DMS53 (cell line): ENCODE results near the gene HOGA1.
"Not testable (repeated sequence)": the region's sequence is repeated elsewhere in the genome, so short reads cannot be mapped to it uniquely, and the experiment has no call there.

ENCODE experiments used
- DNase-seq: peaks from one replicate; lab custom pipeline; 2025; lab: John Stamatoyannopoulos, UW

HOGA1 gene

DNA sequence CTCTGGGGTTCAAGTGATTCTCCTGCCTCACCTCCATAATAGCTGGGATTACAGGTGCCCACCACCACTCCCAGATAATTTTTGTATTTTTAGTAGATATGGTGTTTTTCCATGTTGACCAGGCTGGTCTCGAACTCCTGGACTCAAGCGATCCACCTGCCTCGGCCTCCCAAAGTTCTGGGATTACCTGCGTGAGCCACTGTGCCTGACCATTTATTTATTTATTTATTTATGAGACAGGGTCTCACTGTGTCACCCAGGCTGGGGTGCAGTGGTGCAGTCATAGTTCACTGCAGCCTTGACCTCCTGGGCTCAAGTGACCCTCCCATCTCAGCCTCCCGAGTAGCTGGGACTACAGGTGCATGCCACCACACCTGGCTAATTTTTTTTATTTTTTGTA lies 29.9 kb upstream of the HOGA1 start:
- DNase-seq, result not testable (repeated sequence)

DNA sequence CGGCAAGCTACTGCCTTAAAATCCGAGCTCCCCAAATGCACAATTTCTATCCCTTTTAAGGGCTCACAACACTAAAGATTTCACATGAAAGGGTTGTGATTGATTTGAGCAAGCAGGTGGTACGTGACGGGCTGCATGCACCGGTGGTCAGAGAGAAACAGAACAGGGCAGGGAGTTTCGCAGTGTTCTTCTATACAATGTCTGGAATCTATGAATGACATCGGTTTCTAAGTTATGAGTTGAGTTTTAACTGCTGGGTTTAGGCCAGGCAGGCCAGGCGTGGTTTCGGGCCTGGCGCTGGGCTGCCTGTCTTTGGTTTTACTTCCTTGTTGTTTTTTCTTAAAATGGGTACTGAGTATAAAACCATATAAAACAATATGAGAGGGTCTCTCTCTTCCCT lies 28.6 kb upstream of the HOGA1 start:
- not testable (repeated sequence) for DNase-seq

DNA sequence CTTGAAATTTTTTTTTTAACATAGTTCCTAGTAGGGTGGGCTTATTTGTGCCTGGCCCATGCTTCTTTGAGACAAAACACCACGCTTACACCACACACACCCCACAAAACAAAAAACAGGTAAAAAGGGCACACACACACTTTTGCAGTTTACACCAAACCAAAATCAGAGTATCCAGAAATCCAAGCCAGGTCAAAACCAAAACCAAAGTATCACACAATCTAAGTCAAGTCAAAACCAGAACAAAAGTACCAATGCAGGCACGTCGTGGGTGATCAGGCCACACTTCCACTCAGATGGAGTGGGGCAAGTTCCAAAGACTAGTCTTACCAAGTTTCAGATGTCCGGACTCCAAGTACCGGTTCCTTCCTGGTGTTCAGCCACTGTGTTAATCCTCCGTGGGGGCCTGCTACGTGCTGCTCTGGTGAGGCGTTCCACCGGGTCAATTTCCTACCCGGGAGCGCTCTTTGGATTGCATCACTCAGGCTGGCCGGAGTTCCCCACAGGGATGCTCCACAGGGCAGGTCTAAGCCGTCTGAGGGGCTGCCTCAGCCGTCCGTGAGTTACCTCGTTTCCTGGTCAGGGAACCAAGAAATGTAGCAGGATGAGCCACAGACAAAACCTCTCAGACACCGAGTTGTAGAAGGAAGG lies 23.3 kb upstream of the HOGA1 start:
- not testable (repeated sequence) for DNase-seq

DNA sequence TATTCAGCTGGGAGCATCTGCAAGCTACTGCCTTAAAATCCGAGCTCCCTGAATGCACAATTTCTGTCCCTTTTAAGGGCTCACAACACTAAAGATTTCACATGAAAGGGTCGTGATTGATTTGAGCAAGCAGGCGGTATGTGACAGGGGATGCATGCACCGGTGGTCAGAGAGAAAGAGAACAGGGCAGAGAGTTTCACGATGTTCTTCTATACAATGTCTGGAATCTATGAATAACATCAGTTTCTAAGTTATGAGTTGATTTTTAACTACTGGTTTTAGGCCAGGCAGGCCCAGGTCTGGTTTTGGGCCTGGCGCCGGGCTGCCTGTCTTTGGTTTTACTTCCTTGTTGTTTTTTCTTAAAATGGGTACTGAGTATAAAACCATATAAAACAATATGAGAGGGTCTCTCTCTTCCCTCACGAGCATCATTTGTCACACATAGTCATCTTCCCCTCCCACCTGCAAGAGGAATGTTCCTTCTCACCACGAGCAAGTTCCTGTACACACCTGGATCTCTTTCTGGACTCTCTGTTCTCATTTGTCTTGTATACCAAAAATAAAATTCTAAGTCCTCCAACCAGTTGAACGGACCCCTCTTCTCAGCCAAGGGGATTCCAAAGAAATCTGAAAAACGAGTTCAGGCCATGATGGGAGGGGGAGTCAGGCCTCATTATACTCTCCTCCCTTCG lies 22.7 kb upstream of the HOGA1 start:
- DNase-seq, result not testable (repeated sequence)

DNA sequence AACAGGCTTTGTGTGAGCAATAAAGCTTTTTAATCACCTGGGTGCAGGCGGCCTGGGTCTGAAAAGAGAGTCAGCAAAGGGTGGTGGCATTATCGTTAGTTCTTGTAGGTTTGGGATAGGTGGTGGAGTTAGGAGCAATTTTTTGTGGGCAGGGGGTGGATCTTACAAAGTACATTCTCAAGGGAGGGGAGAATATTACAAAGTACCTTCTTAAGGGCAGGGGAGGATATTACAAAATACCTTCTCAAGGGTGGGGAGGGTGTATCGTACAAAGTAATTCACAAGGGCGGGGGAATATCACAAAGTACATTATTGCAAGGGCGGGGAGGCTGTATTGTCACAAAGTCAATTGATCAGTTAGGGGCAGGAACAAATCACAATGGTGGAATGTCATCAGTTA lies 21.9 kb upstream of the HOGA1 start:
- not testable (repeated sequence) for DNase-seq

DNA sequence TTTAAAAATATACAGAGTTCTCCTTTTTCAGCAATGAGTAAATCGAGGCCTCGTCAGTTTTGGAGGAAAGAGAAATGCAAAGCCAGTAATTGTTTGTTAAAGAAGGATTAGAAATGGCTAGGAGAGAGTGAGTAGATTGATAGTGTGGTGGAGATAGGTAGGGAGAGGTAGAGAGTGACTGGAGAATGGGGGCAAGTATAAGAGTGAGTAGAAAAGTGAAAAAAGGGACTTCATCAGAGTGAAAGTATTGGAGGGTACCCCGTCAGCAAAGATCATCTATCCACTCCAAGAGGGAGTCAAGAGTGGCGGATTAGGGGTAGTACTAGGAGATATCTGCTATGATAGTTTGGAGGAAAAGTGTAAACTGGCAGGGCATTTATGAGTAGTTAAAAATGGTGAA lies 20.9 kb upstream of the HOGA1 start:
- no peak for DNase-seq

DNA sequence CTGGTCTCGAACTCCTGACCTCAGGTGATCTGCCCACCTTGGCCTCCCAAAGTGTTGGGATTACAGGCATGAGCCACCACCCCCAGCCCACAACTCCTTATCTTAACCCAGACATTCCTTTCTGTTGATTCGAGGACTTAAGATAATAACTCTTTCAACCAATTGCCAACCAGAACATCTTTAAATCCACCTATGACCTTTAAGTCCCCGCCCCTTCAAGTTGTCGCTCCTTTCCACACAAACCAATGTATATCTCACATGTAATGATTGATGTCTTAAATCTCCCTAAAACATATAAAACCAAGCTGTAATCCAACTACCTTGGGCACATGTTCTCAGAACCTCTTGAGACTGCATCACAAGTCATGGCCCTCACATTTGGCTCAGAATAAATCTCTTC lies 19.4 kb upstream of the HOGA1 start:
- DNase-seq, result no peak

DNA sequence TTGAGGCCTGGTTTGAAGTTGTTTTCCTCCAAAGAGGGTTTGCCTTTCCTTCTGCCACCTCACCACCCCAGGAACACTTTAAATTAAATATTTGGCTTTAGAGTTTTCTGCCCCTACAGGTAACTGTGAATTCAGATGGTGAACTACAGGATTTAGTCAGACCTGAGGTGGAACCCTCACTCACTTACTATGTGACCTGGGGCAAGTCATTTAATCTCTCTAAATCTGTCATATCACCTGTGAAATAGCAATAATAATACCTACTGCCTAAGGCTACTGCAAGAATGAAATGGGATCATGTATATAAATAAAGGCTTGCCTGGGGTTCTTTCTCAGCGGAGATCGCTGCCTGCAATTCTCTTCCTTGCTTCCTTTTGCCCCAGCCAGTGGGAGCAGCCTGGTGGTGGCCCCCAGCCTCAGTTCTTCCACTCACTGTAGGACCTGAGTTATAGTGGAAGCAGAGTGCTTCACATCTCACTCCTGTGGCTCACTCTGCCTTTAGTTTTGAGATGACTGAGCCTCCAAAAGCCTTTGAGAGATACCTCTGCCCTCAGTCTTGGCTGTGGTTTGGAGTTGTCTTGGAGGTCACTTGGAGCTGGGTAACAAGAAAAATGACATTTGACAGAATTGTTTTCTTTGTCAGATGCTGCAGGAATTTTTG lies 17.7 kb upstream of the HOGA1 start:
- no peak for DNase-seq

DNA sequence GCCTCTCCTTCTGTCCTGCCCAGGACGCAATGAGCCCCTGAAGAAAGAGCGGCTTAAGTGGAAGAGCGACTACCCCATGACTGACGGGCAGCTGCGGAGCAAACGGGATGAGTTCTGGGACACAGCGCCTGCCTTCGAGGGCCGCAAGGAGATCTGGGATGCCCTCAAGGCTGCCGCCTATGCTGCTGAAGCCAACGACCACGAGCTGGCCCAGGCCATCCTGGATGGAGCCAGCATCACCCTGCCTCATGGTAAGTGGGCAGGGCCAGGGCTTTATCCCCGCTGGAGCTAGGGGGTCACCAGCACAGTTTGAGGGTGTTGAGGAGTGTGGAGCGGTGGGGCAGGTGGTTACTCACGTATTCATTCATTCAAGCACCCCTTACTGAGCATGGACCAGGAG lies 16.3 kb upstream of the HOGA1 start:
- DNase-seq, result no peak

DNA sequence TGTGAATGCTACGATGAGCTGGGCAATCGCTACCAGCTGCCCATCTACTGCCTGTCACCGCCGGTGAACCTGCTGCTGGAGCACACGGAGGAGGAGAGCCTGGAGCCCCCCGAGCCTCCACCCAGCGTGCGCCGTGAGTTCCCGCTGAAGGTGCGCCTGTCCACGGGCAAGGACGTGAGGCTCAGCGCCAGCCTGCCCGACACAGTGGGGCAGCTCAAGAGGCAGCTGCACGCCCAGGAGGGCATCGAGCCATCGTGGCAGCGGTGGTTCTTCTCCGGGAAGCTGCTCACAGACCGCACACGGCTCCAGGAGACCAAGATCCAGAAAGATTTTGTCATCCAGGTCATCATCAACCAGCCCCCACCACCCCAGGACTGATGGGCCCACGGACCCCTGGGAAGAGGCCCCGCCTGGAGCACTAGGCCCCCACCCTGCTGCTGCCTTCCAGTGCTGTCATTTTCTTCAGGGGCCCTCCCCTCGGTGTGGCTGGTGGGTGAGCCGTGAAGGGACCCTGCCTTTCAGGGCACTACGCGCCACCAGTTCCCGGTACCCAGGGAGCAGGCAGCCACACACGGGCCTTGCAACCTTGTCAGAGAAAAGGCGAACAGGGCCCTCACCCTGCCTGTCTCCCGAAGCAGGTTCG lies 13.9 kb upstream of the HOGA1 start:
- DNase-seq, result no peak

DNA sequence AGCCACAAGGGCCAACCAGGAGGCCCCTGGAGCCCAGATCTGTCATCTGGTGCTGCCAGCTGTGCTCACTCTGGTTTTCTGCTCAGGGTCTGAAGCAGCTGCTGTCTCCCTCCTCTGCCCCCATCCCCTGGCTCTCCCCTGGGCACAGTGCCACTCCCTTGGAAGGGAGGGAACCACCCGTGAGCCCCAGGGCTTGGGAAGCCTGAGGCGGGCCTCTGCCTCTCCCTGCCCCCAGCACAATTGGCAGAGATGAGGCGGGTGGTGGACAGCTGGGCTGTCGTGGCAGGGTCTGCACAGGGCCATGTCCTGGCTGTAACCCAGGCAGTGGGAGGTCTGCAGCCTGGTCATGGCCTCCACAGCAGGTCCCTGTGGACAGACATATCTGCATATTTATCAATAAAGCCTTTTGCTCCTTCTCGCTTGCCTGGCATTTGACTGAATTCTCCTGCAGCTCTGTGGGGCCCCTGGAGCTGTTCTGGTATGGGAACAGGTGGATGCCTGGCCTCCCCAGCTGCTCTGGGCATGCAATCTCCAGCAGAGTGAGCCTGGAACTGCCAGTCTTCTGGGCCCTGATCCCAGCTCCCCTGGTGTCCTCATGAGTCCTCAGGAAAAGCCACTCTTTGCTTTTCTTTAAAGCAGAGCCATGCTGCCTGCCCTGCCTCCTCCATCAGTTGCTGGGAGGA lies 13.3 kb upstream of the HOGA1 start:
- no peak for DNase-seq

DNA sequence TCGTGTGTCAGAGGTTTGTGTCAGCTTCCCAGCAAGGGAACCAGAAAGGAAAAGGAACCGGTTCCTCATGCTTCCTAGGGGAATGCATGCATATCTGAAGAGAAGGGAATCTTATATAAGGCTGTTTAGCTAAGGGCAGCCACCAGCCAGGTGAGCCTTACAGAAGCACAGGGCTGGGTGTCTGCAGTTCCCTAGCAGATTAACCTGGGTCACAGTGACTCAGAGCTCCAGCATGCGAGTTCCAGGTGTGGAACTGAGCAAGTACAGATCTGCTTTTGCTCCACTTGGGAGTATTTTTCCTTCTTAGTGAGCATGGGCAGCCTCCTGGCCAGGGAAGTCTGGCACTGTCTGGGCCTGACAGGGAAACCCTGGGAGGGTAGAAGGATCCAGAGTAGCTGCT lies 12.6 kb upstream of the HOGA1 start:
- DNase-seq, result peak; percentile 46

DNA sequence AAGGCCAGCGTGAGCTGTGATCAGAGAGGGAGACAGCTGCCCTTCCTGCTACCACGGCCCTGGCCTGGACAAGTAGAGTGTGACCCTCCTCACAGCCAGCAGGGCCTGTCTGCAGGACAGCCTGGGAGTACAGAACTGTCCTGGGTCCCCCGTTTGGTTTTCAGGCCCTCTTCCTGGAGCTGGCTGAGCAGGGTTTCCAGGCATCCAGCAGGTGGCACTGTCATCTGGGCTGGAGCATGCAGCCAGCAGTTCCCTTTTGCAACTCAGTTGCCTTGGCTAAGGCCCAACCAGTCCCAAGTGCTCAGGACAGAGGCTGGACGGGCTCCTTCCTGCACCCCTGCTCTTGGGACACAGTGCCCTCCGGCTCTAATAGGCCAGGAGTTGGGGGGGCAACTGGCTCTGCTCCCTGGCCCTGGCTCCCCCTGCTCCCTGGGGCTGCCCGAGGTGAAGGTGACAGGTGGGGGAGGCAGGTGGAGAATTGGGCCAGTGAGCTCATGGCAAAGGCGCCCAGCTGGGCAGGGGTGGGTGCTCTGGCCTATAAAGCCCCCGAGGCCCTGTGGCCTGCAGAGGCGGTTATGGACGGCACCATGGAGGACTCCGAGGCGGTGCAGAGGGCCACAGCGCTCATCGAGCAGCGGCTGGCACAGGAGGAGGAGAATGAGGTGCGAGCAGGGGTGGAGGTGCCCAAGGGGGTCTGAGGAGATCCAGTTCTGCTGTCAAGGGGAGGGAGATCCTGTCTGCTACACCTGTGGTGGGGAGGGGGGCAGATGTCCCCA lies 11.8 kb upstream of the HOGA1 start, which contains the start of gene ANKRD2:
Gene ANKRD2, plus strand, starts transcription at position 566 of the 776 bp plus-strand sequence. Its CDS starts 10 bp downstream, at position 576.
- DNase-seq, result peak; percentile 91

DNA sequence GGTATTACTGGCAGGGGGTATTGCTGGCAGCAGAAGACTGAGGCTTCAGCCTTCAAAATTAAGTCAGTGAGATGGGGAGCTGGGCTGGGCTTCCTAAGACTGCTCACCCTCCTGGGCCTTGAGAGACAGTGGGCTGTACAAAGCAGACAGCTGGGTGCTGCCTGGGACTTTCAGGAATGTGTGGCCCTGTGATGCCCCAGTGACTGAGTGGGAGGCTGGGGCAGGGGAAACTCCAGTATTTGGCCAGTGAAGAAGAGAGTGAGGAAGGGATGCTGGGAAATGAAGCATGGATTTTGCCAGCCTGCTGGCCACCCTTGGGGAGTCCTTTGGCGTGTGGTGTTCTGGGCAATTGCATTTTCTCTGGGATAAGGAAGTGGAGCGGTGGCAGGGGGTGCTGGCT lies 11.2 kb upstream of the HOGA1 start:
- no peak for DNase-seq

DNA sequence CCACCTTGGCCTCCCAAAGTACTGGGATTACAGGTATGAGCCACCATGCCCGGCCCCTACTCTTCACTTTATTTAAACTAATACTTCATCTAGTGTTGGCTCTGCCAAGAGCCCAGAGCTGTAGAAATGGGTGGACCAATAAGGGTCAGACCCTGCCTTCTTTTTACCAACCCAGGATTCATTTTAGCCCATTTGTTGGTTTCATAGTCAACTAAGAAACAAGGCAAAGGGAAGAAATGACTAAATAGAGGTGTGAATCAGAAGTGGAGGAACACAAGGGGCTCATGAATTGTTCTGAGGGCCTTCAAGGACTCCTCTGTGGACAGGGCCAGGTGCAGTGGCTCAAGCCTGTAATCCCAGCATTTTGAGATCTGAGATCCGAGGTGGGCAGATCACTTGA lies 10.5 kb upstream of the HOGA1 start:
- DNase-seq, result no peak

DNA sequence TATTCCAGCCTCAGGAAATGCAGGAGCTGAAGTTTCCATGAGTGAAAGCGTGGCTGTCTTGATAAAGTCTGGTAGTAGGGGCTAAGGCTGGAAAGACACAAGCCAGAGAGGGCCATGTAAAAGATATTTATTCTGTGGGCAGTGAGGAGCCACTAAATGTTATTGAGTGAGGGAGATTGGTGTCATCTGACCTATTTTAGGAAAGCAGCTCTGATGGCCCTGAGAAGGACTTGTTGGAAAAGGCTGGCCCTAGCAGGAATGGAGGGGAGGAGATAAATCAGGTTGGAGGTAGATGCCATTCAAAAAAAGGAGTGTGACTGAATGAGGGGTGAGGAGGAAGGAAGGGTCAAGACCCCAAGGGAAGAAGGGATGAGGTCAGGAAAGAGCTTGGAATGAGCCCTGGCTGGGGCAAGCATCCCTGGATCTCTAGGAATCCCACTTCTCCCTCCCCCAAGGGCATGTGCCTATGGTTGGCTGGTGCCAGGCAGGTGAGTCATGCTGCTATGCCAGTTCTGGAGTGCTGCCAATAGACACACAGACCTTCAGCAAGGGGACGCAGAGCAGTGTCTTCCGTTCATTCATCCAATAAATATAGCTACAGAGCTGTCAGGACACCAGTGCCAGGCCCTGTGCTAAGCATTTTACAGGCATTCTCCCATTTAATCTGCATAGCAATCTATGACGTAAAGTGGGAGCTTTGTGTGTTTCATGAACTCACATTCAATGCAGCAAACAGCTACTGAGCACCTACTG lies 9.6 kb upstream of the HOGA1 start:
- peak; percentile 99 for DNase-seq

DNA sequence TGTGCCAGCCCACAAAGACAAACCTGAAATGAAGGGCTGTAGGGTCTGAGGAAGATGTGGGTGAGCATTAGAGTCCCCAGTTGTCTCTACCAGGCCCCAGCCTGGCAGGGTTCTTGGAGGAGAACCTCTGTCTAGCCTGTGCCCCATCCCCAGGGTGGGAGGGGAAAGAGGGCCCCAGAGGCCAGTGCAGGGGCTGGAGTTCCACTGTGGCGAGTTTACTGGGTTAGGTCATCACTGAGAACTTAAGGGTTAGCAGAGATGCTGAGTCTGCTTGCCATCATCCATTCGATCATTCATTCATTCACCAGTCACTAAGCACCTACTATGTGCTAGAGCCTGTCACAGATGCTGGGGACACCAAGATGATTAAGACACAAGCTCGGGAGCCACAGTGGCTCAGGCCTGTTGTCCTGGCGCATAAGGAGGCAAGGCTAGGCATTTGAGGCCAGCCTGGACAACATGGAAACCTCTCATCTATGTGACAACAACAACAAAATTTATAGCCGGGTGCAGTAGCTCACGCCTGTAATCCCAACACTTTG lies 9.0 kb upstream of the HOGA1 start:
- DNase-seq, result peak; percentile 65

DNA sequence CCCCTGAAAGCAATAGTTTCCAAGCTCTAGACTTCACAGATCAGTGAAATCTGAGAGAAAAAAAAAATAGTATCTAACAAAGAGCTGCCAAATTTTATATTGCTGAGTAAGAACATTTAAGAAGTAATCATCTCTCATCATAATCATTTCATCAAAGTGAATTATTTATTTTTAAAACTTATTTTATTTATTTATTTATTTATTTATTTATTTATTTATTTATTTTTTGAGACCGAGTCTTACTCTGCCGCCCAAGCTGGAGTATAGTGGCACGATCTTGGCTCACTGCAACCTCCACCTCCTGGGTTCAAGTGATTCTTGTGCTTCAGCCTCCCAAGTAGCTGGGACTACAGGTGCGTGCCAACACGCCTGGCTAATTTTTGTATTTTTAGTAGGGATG lies 7.7 kb upstream of the HOGA1 start:
- not testable (repeated sequence) for DNase-seq

DNA sequence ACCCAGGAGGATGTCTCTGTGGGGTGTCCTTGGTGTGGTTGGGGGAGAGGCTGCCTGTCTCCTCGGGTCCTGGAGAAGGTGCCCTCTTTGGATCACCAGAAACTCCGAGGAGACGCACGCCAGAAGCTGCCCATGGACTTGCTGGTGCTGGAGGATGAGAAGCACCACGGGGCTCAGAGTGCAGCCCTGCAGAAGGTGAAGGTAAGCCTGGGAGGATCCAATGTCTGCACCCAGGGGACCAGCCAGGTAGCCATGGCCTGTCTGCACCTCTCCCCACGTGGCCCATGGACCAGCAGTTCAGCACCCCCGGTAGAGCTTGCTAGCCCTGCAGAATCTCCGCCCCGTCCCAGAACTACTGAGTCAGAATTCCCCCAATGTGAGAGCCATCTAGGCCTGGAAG lies 6.5 kb upstream of the HOGA1 start:
- DNase-seq, result no peak

DNA sequence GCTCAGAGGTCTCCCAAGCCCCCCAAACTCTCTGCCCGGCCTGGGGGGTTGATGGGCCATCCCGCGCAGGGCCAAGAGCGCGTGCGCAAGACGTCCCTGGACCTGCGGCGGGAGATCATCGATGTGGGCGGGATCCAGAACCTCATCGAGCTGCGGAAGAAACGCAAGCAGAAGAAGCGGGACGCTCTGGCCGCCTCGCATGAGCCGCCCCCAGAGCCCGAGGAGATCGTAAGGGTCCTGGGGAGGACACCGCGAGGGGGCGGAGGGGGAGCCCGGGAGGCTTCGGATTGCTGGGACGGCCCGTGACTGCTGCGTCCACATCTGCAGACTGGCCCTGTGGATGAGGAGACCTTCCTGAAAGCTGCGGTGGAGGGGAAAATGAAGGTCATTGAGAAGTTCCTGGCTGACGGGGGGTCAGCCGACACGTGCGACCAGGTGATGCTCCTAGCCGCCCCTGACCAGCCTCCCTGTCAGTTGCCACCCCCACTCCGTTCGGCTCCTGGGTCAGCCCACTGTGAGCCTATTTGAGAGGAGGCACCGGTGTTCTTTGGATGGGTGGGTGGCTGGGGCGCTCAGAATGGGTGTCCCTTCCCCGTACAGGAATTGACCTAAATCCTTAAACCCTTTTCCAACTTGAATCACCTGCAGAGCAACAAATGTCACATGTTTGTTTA lies 5.9 kb upstream of the HOGA1 start:
- DNase-seq, result no peak
